HL-60 (cell line): ENCODE data around the gene ARSK.
"Not testable (repeated sequence)": the region's sequence is repeated elsewhere in the genome, so short reads cannot be mapped to it uniquely, and the experiment has no call there.

ENCODE experiments used
- DNase-seq, 2 experiments: peaks; one replicate each; pipeline ENCODE4 v3.0.0-alpha.2; 2010 to 2020; ENCODE audit warnings: low read depth in 1 of 2, low spot score in 1 of 2
- H3K27ac ChIP-seq: fragments of 250-450 bp; sonication (Bioruptor Pico); replicated peaks from 2 replicates; pipeline ENCODE4 v1.5.1; 2020; ENCODE audit warnings: mild to moderate bottlenecking, moderate library complexity
- H3K27me3 ChIP-seq: fragments of 250-450 bp; sonication (Bioruptor Pico); 2 replicates; pipeline ENCODE4 v1.5.1; 2021; ENCODE audit warnings: mild to moderate bottlenecking, moderate library complexity; ENCODE audit not compliant: insufficient read depth, poor library complexity, severe bottlenecking
- H3K4me3 ChIP-seq: replicated peaks from 2 replicates; pipeline ENCODE4 v1.5.1; 2011; ENCODE audit warnings: mild to moderate bottlenecking, control low read depth, low read length; ENCODE audit not compliant: insufficient read depth
- GABPA ChIP-seq: IDR thresholded peaks from 2 replicates; pipeline ENCODE4 v1.6.1; 2012; ENCODE audit warnings: low read depth
- POLR2AphosphoS5 ChIP-seq: IDR thresholded peaks from 2 replicates; pipeline ENCODE4 v1.6.1; 2012; ENCODE audit warnings: low read depth
- SPI1 ChIP-seq: IDR thresholded peaks from 2 replicates; pipeline ENCODE4 v1.6.1; 2012; ENCODE audit warnings: low read depth, mild to moderate bottlenecking, borderline replicate concordance
- TF ChIP-seq, protein P1 (sequence below): IDR thresholded peaks from 2 replicates; pipeline ENCODE4 v1.6.1; 2012; ENCODE audit warnings: low read depth; ENCODE audit not compliant: insufficient replicate concordance
- TF ChIP-seq, protein P2 (sequence below): IDR thresholded peaks from one replicate; pipeline ENCODE4 v1.5.1; 2011; ENCODE audit warnings: low read length, control low read depth, inconsistent platforms; ENCODE audit not compliant: insufficient read depth

Gene ARSK

DNA sequence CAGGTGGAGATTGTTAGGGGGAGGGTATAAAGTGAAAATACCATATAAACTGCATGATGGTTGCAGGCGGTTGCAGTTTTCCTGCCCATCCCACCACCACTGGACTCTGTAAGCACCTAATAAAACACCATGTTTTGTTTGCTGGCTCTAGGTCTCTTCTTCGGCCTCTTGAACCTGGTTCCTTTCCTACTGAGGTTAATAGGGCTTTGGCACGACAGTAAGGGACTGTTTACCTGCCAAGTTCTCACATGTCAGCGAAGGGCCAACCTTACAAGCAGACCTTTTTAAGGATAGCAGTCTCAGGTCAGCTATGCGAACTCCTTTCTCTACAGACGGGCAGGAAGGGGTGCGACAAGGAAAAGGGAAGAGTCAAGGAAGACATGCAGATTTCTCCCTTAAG lies 88.3 kb downstream of the ARSK start:
- Histone ChIP-seq H3K4me3 (no peak overlapping the region), H3K27ac (no peak overlapping the region), H3K27me3 (no peaks in the 10 kb centered on the region)
- no peak for DNase-seq
- no peak for TF ChIP-seq GABPA
- TF ChIP-seq, protein P1, sequence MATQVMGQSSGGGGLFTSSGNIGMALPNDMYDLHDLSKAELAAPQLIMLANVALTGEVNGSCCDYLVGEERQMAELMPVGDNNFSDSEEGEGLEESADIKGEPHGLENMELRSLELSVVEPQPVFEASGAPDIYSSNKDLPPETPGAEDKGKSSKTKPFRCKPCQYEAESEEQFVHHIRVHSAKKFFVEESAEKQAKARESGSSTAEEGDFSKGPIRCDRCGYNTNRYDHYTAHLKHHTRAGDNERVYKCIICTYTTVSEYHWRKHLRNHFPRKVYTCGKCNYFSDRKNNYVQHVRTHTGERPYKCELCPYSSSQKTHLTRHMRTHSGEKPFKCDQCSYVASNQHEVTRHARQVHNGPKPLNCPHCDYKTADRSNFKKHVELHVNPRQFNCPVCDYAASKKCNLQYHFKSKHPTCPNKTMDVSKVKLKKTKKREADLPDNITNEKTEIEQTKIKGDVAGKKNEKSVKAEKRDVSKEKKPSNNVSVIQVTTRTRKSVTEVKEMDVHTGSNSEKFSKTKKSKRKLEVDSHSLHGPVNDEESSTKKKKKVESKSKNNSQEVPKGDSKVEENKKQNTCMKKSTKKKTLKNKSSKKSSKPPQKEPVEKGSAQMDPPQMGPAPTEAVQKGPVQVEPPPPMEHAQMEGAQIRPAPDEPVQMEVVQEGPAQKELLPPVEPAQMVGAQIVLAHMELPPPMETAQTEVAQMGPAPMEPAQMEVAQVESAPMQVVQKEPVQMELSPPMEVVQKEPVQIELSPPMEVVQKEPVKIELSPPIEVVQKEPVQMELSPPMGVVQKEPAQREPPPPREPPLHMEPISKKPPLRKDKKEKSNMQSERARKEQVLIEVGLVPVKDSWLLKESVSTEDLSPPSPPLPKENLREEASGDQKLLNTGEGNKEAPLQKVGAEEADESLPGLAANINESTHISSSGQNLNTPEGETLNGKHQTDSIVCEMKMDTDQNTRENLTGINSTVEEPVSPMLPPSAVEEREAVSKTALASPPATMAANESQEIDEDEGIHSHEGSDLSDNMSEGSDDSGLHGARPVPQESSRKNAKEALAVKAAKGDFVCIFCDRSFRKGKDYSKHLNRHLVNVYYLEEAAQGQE = no peak
- no peak for TF ChIP-seq SPI1
- TF ChIP-seq, protein P2, sequence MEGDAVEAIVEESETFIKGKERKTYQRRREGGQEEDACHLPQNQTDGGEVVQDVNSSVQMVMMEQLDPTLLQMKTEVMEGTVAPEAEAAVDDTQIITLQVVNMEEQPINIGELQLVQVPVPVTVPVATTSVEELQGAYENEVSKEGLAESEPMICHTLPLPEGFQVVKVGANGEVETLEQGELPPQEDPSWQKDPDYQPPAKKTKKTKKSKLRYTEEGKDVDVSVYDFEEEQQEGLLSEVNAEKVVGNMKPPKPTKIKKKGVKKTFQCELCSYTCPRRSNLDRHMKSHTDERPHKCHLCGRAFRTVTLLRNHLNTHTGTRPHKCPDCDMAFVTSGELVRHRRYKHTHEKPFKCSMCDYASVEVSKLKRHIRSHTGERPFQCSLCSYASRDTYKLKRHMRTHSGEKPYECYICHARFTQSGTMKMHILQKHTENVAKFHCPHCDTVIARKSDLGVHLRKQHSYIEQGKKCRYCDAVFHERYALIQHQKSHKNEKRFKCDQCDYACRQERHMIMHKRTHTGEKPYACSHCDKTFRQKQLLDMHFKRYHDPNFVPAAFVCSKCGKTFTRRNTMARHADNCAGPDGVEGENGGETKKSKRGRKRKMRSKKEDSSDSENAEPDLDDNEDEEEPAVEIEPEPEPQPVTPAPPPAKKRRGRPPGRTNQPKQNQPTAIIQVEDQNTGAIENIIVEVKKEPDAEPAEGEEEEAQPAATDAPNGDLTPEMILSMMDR = no peak
- no peak for TF ChIP-seq POLR2AphosphoS5

DNA sequence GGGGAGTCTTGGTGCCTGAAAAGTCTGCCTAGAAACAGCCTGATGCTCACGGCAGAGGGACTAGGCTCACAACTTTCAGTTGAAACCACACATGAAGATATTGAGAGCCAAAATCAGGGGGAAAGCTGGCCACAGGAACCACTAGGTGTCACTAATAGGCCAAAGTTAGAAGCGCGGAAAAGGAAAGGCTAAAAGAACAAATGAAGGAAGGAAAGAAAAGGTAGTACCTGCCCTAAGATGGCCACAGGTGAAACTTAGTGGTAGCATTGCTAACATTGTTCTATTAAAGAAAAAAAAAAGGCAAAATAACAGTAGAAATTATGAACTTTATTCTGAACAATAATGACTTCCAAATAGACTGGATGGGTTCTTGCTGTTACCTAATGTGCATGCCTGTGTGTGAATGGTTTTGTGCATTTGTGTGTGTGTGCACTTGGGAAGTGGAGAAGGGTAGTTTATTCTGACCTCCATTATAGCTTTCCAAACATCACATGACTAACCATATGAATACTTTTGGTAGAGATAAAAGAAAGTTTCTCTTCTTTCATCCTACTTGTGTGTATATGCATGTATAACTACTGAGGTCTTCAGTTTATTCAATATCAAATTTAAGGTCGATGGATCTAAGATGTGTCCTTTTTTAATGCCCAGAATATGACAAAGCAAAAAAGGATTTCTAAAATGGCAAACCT lies 89.6 kb downstream of the ARSK start:
- DNase-seq = peak in 1 of 2 experiments; percentile 26
- TF ChIP-seq, protein P1 = no peak
- TF ChIP-seq, protein P2 = no peak
- H3K27me3 ChIP-seq = no peaks in the 10 kb centered on the region
- no peak overlapping the region for H3K4me3 ChIP-seq
- H3K27ac ChIP-seq = no peak overlapping the region

DNA sequence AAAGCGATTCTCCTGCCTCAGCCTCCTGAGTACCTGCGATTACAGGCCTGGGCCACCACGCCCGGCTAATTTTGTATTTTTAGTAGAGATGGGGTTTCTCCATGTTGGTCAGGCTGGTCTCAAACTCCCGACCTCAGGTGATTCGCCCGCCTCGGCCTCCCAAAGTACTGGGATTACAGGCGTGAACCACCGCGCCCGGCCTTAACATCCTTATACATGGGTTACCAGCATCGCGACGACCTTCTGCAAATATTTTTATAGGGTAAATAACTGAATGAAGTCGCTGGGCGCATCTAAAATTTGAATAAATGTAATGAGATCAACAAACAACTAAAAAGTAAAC lies 91.3 kb downstream of the ARSK start:
- H3K27ac ChIP-seq, DNase-seq, H3K4me3 ChIP-seq, H3K27me3 ChIP-seq: not testable (repeated sequence)

DNA sequence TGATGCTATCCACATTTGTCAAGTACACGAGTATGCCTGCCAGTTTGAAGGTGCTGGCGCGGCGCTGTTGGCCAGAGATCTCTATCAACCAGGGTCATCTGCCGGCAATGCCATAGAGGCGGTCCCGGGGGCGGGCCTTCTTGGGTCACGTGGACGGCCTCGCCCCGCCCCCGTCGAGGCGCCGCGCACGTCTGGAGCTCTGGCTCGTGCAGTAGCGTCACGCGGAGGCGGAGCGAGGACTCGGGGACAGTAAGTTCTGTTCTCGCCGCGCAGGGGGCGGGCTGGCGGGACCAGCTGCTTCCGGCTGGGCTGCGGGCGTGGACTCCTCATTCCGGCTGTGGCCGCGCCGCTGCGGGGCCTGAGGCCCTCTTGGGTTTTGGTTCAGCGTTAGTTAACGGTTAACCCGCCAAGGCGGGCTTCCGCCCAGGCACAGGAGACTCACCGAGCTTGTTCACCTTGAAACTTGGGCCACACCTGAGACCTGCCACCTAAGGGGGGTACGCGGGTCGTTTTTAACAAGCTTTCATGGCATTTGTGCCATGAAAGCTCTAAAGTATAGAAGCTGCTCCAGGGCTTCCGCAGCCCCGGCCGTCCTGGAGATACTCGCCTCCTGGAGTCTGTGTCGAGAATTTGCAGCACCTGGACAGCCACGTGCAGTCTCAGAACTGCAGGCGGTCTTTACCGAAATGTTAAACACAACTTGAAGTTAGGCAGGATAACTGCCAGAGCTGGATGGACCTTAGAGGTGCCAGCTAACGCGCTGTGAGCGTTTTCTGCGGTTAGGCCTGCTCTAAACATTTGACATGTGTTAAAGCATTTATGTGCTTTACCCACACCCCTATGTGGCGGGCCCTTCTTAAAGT lies 91.9 kb downstream of the ARSK start, which contains the start of gene RFESD:
Gene RFESD, plus strand, starts transcription at position 209 of the 863 bp plus-strand sequence. CDS start 5,495 bp downstream, outside the sequence.
- peak within 1 kb of the TSS; percentile 41 for H3K4me3 ChIP-seq

More for the DNA sequence above, 91.9 kb downstream of the ARSK start, which contains the start of gene RFESD:
- TF ChIP-seq, protein P1 = no peak
- no peak for TF ChIP-seq GABPA
- TF ChIP-seq, protein P2 = no peak
- TF ChIP-seq SPI1 = no peak
- peak; percentile 60; the same call in 1 of the 2 replicates for TF ChIP-seq POLR2AphosphoS5
- DNase-seq = peak; percentile 73 to 94
- peak within 1 kb of the TSS; percentile 91 for H3K27ac ChIP-seq
- no peaks in the 10 kb centered on the region for H3K27me3 ChIP-seq
